Stimulated activated CD4-positive, alpha-beta T cell treated with anti-CD3 and anti-CD28 coated beads, Interleukin-2, amount 100 ng/mL, for 48 hours (primary cell): ENCODE results near the gene TMC8.
A peak's percentile ranks its signal among the peaks of the same experiment; 100 is the strongest.

ENCODE experiments used
- DNase-seq, 2 donors: peaks; one replicate each; pipeline ENCODE4 v3.0.0-alpha.2; 2020

TMC8 gene

GRCh38 chr17:78125138-78125913 lies 5.2 kb upstream of the TMC8 start:
- no peak for DNase-seq

GRCh38 chr17:78125976-78126894 lies 4.3 kb upstream of the TMC8 start:
- no peak for DNase-seq

GRCh38 chr17:78126895-78127238 lies 3.7 kb upstream of the TMC8 start:
- no peak for DNase-seq

GRCh38 chr17:78127239-78127887 lies 3.2 kb upstream of the TMC8 start:
- DNase-seq: peak in 1 of 2 donors; percentile 52

- no peak for DNase-seq
Observed at GRCh38 chr17:78127888-78128550, 2.6 kb upstream of the TMC8 start.

- peak in 1 of 2 donors; percentile 55 for DNase-seq
Observed at GRCh38 chr17:78128551-78129350, 1.8 kb upstream of the TMC8 start, which contains the start of gene TMC6. TSS of gene TMC6 (minus strand) at chr17:78128755. CDS start at chr17:78126832, 1,923 bp downstream.

- no peak for DNase-seq
Observed at GRCh38 chr17:78129351-78130089, 1.1 kb upstream of the TMC8 start.

- no peak for DNase-seq
Observed at GRCh38 chr17:78130090-78130436, 508 bp upstream of the TMC8 start.

- peak in 1 of 2 donors; percentile 43 for DNase-seq
Observed at GRCh38 chr17:78131172-78132083, 857 bp downstream of the TMC8 start.

GRCh38 chr17:78132084-78132676 lies 1.6 kb downstream of the TMC8 start:
- DNase-seq: peak in 1 of 2 donors; percentile 61

GRCh38 chr17:78132767-78133178 lies 2.2 kb downstream of the TMC8 start:
- no peak for DNase-seq

GRCh38 chr17:78133179-78133951 lies 2.8 kb downstream of the TMC8 start:
- no peak for DNase-seq

GRCh38 chr17:78133971-78134898 lies 3.7 kb downstream of the TMC8 start:
- peak in 1 of 2 donors; percentile 63 for DNase-seq

GRCh38 chr17:78134899-78135385 lies 4.4 kb downstream of the TMC8 start:
- DNase-seq: no peak

- no peak for DNase-seq
Observed at GRCh38 chr17:78135858-78136500, 5.4 kb downstream of the TMC8 start.

- peak in 1 of 2 donors; percentile 52 for DNase-seq
Observed at GRCh38 chr17:78137392-78138203, 7.0 kb downstream of the TMC8 start.
